GM18502 (cell line): ENCODE measurements around the gene KIFC3.
"Not testable (repeated sequence)": the region's sequence is repeated elsewhere in the genome, so short reads cannot be mapped to it uniquely, and the experiment has no call there.

Source experiments
- ATAC-seq: cut with Tn5 transposase; IDR thresholded peaks from one replicate; pipeline ENCODE4 v1.9.1; 2021; ENCODE audit warnings: mild to moderate bottlenecking; ENCODE audit not compliant: unreplicated experiment, poor library complexity

Gene KIFC3

GRCh38 chr16:57807252-57807967 lies 5.1 kb upstream of the KIFC3 start:
- no peak for ATAC-seq

GRCh38 chr16:57805176-57805575 lies 2.9 kb upstream of the KIFC3 start:
- ATAC-seq: no peak

- no peak for ATAC-seq
Measured at GRCh38 chr16:57804111-57804837, 2.0 kb upstream of the KIFC3 start.

- no peak for ATAC-seq
Measured at GRCh38 chr16:57803134-57803990, 1.1 kb upstream of the KIFC3 start.

- ATAC-seq: no peak
Measured at GRCh38 chr16:57801809-57802340, 416 bp downstream of the KIFC3 start.

- no peak for ATAC-seq
Measured at GRCh38 chr16:57801098-57801808, 1.0 kb downstream of the KIFC3 start.

- no peak for ATAC-seq
Measured at GRCh38 chr16:57800200-57801097, 1.8 kb downstream of the KIFC3 start.

- ATAC-seq: no peak
Measured at GRCh38 chr16:57799600-57800199, 2.6 kb downstream of the KIFC3 start.

- no peak for ATAC-seq
Measured at GRCh38 chr16:57798953-57799599, 3.2 kb downstream of the KIFC3 start.

GRCh38 chr16:57798267-57798810 lies 4.0 kb downstream of the KIFC3 start:
- ATAC-seq: no peak

GRCh38 chr16:57797526-57798266 lies 4.6 kb downstream of the KIFC3 start:
- no peak for ATAC-seq

- ATAC-seq: no peak
Measured at GRCh38 chr16:57797216-57797525, 5.1 kb downstream of the KIFC3 start.

- ATAC-seq: not testable (repeated sequence)
Measured at GRCh38 chr16:57796014-57796413, 6.3 kb downstream of the KIFC3 start.

GRCh38 chr16:57795431-57795878 lies 6.8 kb downstream of the KIFC3 start:
- ATAC-seq: no peak

- ATAC-seq: no peak
Measured at GRCh38 chr16:57794849-57795430, 7.4 kb downstream of the KIFC3 start.

GRCh38 chr16:57791893-57792461 lies 10.3 kb downstream of the KIFC3 start:
- ATAC-seq: no peak
